ENCODE measurements around the gene TLCD1.

DNA sequence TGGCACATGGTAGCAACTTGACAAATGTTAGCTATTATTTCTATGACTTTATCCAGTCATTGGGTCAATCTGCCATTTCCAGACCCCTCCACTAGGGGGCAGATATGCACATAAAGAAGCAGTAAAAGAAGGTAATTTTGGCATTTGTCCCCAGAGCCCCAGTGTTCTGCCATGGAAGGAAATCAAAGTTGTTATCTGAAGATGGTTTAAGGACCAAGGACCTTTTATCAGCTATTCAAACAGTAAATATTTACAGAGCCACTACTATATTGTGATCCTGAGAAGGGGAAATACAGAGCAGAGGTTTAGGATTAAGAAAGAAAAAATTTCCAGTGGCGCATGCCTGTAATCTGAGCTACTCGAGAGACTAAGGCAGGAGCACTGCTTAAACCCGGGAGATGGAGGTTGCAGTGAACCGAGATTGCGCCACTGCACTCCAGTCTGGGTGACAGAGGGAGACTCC, 37.8 kb upstream of the TLCD1 start:
- TF ChIP-seq, protein P1, sequence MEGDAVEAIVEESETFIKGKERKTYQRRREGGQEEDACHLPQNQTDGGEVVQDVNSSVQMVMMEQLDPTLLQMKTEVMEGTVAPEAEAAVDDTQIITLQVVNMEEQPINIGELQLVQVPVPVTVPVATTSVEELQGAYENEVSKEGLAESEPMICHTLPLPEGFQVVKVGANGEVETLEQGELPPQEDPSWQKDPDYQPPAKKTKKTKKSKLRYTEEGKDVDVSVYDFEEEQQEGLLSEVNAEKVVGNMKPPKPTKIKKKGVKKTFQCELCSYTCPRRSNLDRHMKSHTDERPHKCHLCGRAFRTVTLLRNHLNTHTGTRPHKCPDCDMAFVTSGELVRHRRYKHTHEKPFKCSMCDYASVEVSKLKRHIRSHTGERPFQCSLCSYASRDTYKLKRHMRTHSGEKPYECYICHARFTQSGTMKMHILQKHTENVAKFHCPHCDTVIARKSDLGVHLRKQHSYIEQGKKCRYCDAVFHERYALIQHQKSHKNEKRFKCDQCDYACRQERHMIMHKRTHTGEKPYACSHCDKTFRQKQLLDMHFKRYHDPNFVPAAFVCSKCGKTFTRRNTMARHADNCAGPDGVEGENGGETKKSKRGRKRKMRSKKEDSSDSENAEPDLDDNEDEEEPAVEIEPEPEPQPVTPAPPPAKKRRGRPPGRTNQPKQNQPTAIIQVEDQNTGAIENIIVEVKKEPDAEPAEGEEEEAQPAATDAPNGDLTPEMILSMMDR (conservative IDR thresholded peaks at IDR 0.05; ENCODE audit: low read length), result peak; percentile 93
- no peak for TF ChIP-seq EZH2phosphoT487 (IDR thresholded peaks at IDR 0.05; ENCODE audit: borderline replicate concordance)

Measured in Loucy (cell line).